Stimulated activated CD8-positive, alpha-beta memory T cell treated with anti-CD3 and anti-CD28 coated beads, Interleukin-7, amount 100 ng/mL, for 48 hours (primary cell): ENCODE results near the gene GALNT3.

Experiments
- DNase-seq, 2 donors: peaks; one replicate each; pipeline ENCODE4 v3.0.0-alpha.2; 2020; ENCODE audit warnings: low read depth in 1 of 2; ENCODE audit errors: extremely low read depth in 1 of 2

Gene GALNT3

GRCh38 chr2:165793779-165794535 lies at the start of gene GALNT3:
Gene GALNT3, minus strand, starts transcription at chr2:165794247. Its CDS starts 23,547 bp downstream, at chr2:165770700.
- no peak for DNase-seq

- no peak for DNase-seq
Measured at GRCh38 chr2:165843351-165843750, 49.3 kb upstream of the GALNT3 start.

GRCh38 chr2:165840333-165840958 lies 46.4 kb upstream of the GALNT3 start:
- DNase-seq: no peak

- no peak for DNase-seq
Measured at GRCh38 chr2:165839610-165840009, 45.6 kb upstream of the GALNT3 start.

GRCh38 chr2:165837122-165837521 lies 43.1 kb upstream of the GALNT3 start:
- no peak for DNase-seq

GRCh38 chr2:165835363-165835762 lies 41.3 kb upstream of the GALNT3 start:
- DNase-seq: no peak

GRCh38 chr2:165833156-165833555 lies 39.1 kb upstream of the GALNT3 start:
- DNase-seq: no peak

- DNase-seq: no peak
Measured at GRCh38 chr2:165827921-165828276, 33.9 kb upstream of the GALNT3 start.

- no peak for DNase-seq
Measured at GRCh38 chr2:165827016-165827920, 33.2 kb upstream of the GALNT3 start.

GRCh38 chr2:165825041-165825440 lies 31.0 kb upstream of the GALNT3 start:
- DNase-seq: no peak

GRCh38 chr2:165820296-165820695 lies 26.2 kb upstream of the GALNT3 start:
- DNase-seq: no peak

GRCh38 chr2:165818920-165819319 lies 24.9 kb upstream of the GALNT3 start:
- no peak for DNase-seq

GRCh38 chr2:165815299-165816141 lies 21.5 kb upstream of the GALNT3 start:
- DNase-seq: no peak

GRCh38 chr2:165814473-165814872 lies 20.4 kb upstream of the GALNT3 start:
- DNase-seq: no peak

GRCh38 chr2:165811592-165812370 lies 17.7 kb upstream of the GALNT3 start:
- no peak for DNase-seq

- no peak for DNase-seq
Measured at GRCh38 chr2:165810418-165810817, 16.4 kb upstream of the GALNT3 start.

GRCh38 chr2:165804719-165805118 lies 10.7 kb upstream of the GALNT3 start:
- no peak for DNase-seq

- no peak for DNase-seq
Measured at GRCh38 chr2:165803123-165803760, 9.2 kb upstream of the GALNT3 start.

GRCh38 chr2:165801176-165801575 lies 7.1 kb upstream of the GALNT3 start:
- no peak for DNase-seq
